Measurements from ENCODE around the gene RAB44. TPM values are rescaled to one million over a fixed set of nuclear protein-coding genes. Genes with fewer than 3 reads are reported as not detected.

Gene RAB44
- total RNA-seq, 2 donors from 2014 or later, result 4.1 to 7.9 TPM

GRCh38 chr6:36662827-36663256, 34.8 kb upstream of the RAB44 start:
- Mint-ChIP-seq H3K36me3 (no peaks in the 10 kb centered on the region), H3K4me3 (no peak overlapping the region), H3K9me3 (no peaks in the 10 kb centered on the region), H3K4me1 (ENCODE audit: low read depth in 2 of 2) (peaks cover 0 to 10% of the 10 kb centered on the region in 2 donors), H3K27me3 (peaks cover 14% of the 10 kb centered on the region in 2 donors), H3K27ac (no peak overlapping the region)
- DNase-seq (ENCODE audit: low spot score) (no peak), ATAC-seq (no peak)

GRCh38 chr6:36663504-36664446, 33.9 kb upstream of the RAB44 start:
- Mint-ChIP-seq H3K27me3 (peaks cover 9 to 10% of the 10 kb centered on the region in 2 donors), H3K27ac (no peak overlapping the region), H3K9me3 (no peaks in the 10 kb centered on the region), H3K4me3 (no peak overlapping the region), H3K36me3 (no peaks in the 10 kb centered on the region), H3K4me1 (ENCODE audit: low read depth in 2 of 2) (peaks cover 0 to 10% of the 10 kb centered on the region in 2 donors)
- DNase-seq (ENCODE audit: low spot score) (no peak), ATAC-seq (peak; percentile 29 to 51)

GRCh38 chr6:36665180-36665579, 32.4 kb upstream of the RAB44 start:
- DNase-seq (ENCODE audit: low spot score) (no peak), ATAC-seq (no peak)
- no peak overlapping the region for H3K27ac Mint-ChIP-seq
- no peak overlapping the region for H3K4me3 Mint-ChIP-seq
- H3K36me3 Mint-ChIP-seq, result no peaks in the 10 kb centered on the region
- H3K9me3 Mint-ChIP-seq, result no peaks in the 10 kb centered on the region
- H3K27me3 Mint-ChIP-seq, result peaks cover 0 to 6% of the 10 kb centered on the region in 2 donors
- H3K4me1 Mint-ChIP-seq (ENCODE audit: low read depth in 2 of 2), result peaks cover 0 to 10% of the 10 kb centered on the region in 2 donors

- Mint-ChIP-seq H3K27me3 (peaks cover 0 to 6% of the 10 kb centered on the region in 2 donors), H3K4me3 (no peak overlapping the region), H3K27ac (no peak overlapping the region)
Observed at GRCh38 chr6:36666287-36666686, 31.3 kb upstream of the RAB44 start.

GRCh38 chr6:36666826-36667591, 30.6 kb upstream of the RAB44 start:
- peak in 1 of 2 donors; percentile 34 for ATAC-seq
- Mint-ChIP-seq H3K9me3 (no peaks in the 10 kb centered on the region), H3K27ac (no peak overlapping the region), H3K36me3 (no peaks in the 10 kb centered on the region), H3K4me3 (no peak overlapping the region), H3K4me1 (ENCODE audit: low read depth in 2 of 2) (peaks cover 0 to 10% of the 10 kb centered on the region in 2 donors), H3K27me3 (peaks cover 0 to 6% of the 10 kb centered on the region in 2 donors)
- DNase-seq (ENCODE audit: low spot score), result peak; percentile 42

More at GRCh38 chr6:36666287-36666686, 31.3 kb upstream of the RAB44 start:
- Mint-ChIP-seq H3K36me3 (no peaks in the 10 kb centered on the region), H3K4me1 (ENCODE audit: low read depth in 2 of 2) (peaks cover 0 to 10% of the 10 kb centered on the region in 2 donors), H3K9me3 (no peaks in the 10 kb centered on the region)
- ATAC-seq (no peak), DNase-seq (ENCODE audit: low spot score) (peak; percentile 25)

GRCh38 chr6:36668591-36668990, 29.0 kb upstream of the RAB44 start:
- ATAC-seq (no peak), DNase-seq (ENCODE audit: low spot score) (peak; percentile 51)
- peaks cover 0 to 5% of the 10 kb centered on the region in 2 donors for H3K4me1 Mint-ChIP-seq (ENCODE audit: low read depth in 2 of 2)
- no peaks in the 10 kb centered on the region for H3K27me3 Mint-ChIP-seq
- H3K36me3 Mint-ChIP-seq, result no peaks in the 10 kb centered on the region
- H3K4me3 Mint-ChIP-seq, result no peak overlapping the region
- H3K27ac Mint-ChIP-seq, result no peak overlapping the region
- no peaks in the 10 kb centered on the region for H3K9me3 Mint-ChIP-seq

- no peaks in the 10 kb centered on the region for H3K9me3 Mint-ChIP-seq
- peaks cover 0 to 7% of the 10 kb centered on the region in 2 donors for H3K4me1 Mint-ChIP-seq (ENCODE audit: low read depth in 2 of 2)
- H3K27ac Mint-ChIP-seq, result no peak overlapping the region
- H3K27me3 Mint-ChIP-seq, result no peaks in the 10 kb centered on the region
- no peaks in the 10 kb centered on the region for H3K36me3 Mint-ChIP-seq
- DNase-seq (ENCODE audit: low spot score) (peak; percentile 41), ATAC-seq (no peak)
- H3K4me3 Mint-ChIP-seq, result no peak overlapping the region
Observed at GRCh38 chr6:36669002-36669401, 28.6 kb upstream of the RAB44 start.

GRCh38 chr6:36670271-36670670, 27.4 kb upstream of the RAB44 start:
- Mint-ChIP-seq H3K4me3 (no peak overlapping the region), H3K27me3 (no peaks in the 10 kb centered on the region), H3K27ac (peak overlapping the region in 1 of 2 donors; percentile 75), H3K36me3 (no peaks in the 10 kb centered on the region), H3K9me3 (no peaks in the 10 kb centered on the region), H3K4me1 (ENCODE audit: low read depth in 2 of 2) (peaks cover 0 to 10% of the 10 kb centered on the region in 2 donors)
- ATAC-seq (no peak), DNase-seq (ENCODE audit: low spot score) (no peak)

- H3K27ac Mint-ChIP-seq, result no peak overlapping the region
- no peak for ATAC-seq
- H3K4me3 Mint-ChIP-seq, result no peak overlapping the region
- H3K9me3 Mint-ChIP-seq, result no peaks in the 10 kb centered on the region
- no peaks in the 10 kb centered on the region for H3K27me3 Mint-ChIP-seq
- H3K36me3 Mint-ChIP-seq, result no peaks in the 10 kb centered on the region
- peaks cover 10 to 18% of the 10 kb centered on the region in 2 donors for H3K4me1 Mint-ChIP-seq (ENCODE audit: low read depth in 2 of 2)
- DNase-seq (ENCODE audit: low spot score), result peak; percentile 37
Observed at GRCh38 chr6:36671687-36672375, 25.8 kb upstream of the RAB44 start.

GRCh38 chr6:36673882-36674281, 23.7 kb upstream of the RAB44 start:
- H3K27me3 Mint-ChIP-seq, result no peaks in the 10 kb centered on the region
- H3K36me3 Mint-ChIP-seq, result peaks cover 5% of the 10 kb centered on the region
- peak; percentile 23 for DNase-seq (ENCODE audit: low spot score)
- ATAC-seq, result no peak
- no peak overlapping the region for H3K27ac Mint-ChIP-seq
- H3K4me3 Mint-ChIP-seq, result no peak overlapping the region
- H3K9me3 Mint-ChIP-seq, result no peaks in the 10 kb centered on the region
- peaks cover 27 to 36% of the 10 kb centered on the region in 2 donors for H3K4me1 Mint-ChIP-seq (ENCODE audit: low read depth in 2 of 2)

- Mint-ChIP-seq H3K4me1 (ENCODE audit: low read depth in 2 of 2) (peaks cover 27 to 36% of the 10 kb centered on the region in 2 donors), H3K27me3 (no peaks in the 10 kb centered on the region), H3K36me3 (peaks cover 5% of the 10 kb centered on the region), H3K27ac (no peak overlapping the region), H3K4me3 (no peak overlapping the region), H3K9me3 (no peaks in the 10 kb centered on the region)
- DNase-seq (ENCODE audit: low spot score) (no peak), ATAC-seq (no peak)
Observed at GRCh38 chr6:36674942-36675341, 22.7 kb upstream of the RAB44 start.

GRCh38 chr6:36676141-36677058, 21.2 kb upstream of the RAB44 start:
- Mint-ChIP-seq H3K4me1 (ENCODE audit: low read depth in 2 of 2) (peaks cover 37 to 46% of the 10 kb centered on the region in 2 donors), H3K27me3 (no peaks in the 10 kb centered on the region), H3K4me3 (peak overlapping the region; percentile 93), H3K36me3 (peaks cover 15% of the 10 kb centered on the region), H3K27ac (peak overlapping the region; percentile 78 to 98), H3K9me3 (no peaks in the 10 kb centered on the region)
- ATAC-seq (no peak), DNase-seq (ENCODE audit: low spot score) (peak; percentile 69)

Measured in natural killer cell treated with Interleukin-12 subunit alpha and Interleukin-12 subunit beta and Interleukin-15 and Interleukin-18, amount 100 ng/mL, for 72 hours (primary cell).